Measurements from ENCODE around the gene AXIN2.

The AXIN2 gene

DNA sequence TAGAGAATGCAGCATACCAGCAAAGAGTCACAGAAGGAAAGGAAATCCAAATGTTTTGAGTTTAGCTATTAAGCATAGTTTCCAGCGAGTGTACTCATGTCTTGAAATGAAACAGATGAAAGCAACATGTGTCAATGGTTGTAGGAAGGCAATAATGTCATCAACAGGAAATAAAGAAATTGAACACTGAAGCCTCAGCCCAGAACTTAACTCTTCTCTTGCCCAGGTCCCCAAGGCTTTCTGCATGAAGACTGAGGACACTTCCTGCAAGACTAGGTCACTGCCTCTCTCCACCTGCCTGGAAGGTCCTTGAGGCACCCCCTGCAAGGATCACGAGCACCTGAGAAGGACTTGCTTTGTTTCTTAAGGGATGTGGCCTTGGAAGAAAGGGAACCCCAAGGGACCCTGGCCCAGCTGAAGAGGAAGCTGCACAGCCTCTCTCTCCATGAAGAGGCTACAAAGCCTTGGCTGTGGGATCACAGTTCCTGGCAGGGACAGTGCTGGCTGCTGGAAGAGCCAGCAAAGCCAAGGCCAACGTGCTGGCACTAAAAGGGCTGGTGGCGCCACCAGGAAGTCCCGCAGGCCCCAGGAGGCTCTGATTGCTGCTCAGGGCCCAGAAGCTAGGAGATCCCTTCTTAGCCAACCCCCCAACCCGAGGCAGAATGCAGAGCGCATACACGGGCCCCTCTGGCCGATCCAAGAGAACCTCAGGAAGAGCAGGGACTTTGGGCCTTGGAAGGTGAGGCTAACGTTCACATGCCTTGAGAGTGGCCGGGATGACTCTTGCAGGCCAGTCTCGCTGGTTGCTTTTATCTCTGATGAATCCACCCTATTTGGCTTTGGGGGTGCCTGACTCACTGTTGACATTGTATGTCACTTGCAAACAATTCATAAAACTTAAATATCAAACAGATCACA lies 23.4 kb upstream of the AXIN2 start:
- no peak for DNase-seq (ENCODE audit: low read depth)

DNA sequence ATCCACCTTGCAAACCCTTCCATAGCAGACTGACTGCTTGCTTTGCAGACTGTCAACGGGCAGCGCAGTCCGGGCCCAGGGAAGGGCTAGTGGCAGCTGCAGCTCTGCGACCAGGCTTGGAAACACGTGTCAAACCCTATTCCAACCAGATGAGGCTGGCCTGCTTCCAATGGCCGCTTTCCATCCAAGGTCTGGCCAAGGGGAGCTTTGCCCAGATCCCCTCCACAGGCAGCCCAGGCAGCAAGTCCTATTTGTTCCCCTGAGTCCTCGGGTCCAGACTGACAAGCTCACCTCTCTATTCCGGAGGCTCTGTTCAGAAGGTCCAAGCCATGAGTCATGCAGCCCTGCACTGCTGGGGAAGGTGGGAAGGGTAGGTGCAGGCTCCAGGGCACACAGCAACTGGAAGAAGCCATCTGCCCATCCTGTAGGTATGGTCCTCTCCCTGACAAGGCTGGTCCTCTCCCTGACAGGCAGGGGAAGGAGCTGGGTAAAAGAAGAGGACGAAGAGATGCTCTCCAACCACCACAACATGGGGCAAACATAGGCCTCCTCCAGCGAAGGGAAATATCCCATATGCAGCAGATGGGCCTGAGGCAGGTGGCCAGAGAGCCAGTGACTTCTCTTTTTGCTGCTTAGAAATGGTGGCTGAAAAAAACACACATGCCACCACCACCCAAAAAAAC lies 22.6 kb upstream of the AXIN2 start:
- DNase-seq (ENCODE audit: low read depth), result no peak

DNA sequence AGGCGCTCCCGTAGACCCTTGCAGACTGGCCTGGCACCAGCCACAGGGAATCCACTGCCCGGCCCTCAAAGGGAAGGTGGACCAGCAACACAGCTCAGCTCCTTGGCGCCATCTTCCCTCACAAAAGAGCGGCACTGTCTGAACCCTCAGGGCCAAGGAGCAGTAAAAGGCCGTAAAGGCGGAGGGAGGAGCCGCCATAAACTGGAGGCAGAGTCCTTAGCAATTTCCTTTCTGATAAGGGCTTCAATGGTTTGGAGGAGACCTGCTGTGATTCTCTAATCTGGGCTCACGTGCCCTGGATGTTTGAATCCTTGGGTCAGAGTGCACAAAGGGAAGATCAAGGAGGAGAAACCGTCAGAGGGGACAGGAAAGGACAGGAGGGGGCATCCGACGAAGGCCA lies 15.5 kb upstream of the AXIN2 start:
- no peak for DNase-seq (ENCODE audit: low read depth)

DNA sequence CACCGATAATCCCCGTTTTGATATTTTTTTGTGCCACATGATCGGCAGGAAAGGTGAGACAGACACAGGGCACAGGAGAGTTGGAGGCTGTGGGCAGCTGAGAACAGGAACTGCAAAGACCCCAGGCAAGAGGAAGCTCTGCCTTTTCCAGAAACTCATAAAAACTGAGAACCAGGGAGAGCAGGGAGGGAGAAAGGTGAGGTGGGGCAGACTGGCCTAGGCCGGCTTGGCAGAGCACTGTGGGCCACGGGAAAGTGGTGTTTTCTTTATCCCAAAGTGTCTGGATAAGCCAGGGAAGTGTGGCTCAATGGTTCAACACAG lies 11.8 kb upstream of the AXIN2 start:
- no peak for DNase-seq (ENCODE audit: low read depth)

DNA sequence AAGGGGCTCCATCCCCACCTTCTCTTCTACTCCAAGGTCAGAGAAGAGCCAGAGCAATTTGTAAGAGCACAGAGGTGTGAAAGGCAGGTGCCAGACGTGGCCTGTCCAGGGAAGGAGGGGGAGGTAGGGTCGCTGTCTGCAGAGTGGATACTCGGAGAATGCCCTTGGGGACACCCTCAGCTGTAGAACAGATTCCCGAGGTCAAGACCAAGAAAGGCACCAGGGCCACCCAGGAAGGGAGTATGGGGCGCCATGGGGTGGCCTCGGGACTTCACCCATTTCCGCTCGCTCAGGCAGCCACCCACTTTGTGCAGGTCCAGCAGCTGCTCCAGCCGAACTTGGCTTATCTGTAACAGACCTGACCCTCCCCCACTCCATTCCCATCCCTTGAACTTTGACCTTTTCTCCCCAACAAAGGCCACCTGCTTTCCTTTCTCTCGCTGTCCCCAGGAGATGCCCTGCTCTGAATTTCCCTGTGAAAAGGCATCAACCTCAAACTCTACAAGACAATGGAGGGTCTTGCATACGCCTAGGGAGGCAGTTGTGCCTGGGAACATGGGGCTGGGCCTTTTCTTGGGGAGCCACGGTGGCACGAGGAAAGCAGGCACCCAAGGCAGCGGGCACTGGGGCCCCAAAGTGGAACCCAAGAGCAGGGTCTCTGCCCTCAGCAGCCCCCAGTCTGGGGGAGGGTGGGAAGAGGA lies 11.3 kb upstream of the AXIN2 start:
- DNase-seq (ENCODE audit: low read depth), result no peak

DNA sequence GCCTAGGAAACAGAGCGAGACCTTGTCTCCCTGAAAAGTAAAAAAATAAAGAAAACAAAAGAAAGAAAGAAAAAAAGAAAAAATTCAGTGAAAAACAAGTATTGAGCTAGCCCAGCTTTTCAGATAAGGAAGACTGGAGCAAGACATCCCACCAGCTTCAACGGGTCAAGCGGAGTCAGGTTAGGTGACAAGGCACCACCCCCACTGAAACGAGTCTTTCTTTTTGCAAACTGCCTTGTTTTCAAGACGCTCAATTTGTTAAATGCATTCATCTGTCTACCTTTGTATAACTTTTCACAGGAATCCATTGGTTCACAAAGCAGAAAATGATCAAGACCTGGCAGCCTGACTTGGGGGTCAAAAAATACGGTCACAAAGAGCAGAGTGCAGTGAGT lies 10.7 kb upstream of the AXIN2 start:
- DNase-seq (ENCODE audit: low read depth), result no peak

DNA sequence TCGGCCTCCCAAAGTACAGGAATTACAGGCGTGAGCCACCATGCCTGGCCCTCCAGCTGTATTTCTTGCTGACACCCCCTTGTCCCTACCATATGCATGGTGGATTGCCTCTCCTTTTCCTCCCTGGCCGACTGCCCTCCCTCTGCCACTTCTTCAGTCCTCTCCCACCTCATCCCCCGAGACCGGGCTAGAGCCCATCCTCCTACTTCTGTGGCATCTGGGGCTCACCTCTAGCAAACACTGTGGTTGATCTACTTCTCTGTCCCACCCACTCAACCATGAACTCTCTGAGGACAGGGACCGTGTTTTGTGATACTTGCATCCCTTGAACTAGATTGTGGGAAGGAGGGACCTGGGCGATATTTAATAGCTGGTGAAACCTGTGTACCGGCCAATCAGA lies 7.5 kb upstream of the AXIN2 start:
- no peak for DNase-seq (ENCODE audit: low read depth)

DNA sequence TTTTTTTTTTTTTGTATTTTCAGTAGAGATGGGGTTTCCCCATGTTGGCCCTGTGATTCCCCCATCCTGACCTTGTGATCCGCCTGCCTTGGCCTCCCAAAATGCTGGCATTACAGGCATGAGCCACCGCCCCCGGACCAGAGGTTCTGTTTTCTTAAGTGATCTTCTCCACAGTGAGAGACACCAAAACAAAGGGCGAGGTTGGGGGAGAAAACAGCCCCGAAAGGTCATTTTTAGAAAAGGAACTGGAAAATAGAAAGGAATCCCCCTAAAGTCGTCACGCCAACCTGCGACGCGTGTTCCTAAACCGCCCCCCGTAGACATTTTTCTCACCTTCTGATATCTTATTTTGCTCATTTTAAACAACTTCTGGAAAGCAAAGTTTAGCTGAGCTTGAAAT lies 6.1 kb upstream of the AXIN2 start:
- no peak for DNase-seq (ENCODE audit: low read depth)

DNA sequence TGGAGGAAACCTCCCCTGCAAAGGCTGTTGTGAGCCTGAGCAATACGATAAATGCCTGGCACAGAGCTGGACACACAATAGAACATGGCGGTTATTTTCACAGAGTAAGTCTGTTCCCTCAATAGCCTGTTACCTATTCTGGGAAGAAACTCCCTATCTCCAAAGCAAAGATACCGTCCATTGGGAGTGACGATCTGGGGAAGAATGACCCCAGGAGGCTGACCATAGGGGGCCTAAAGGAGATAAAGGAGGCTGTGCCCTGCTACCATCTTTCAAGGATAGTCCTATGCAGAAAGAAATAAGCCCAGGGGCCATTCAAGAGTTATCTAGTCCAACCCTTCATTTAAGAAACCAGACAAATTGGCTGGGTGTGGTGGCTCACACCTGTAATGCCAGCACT lies 4.1 kb upstream of the AXIN2 start:
- no peak for DNase-seq (ENCODE audit: low read depth)

DNA sequence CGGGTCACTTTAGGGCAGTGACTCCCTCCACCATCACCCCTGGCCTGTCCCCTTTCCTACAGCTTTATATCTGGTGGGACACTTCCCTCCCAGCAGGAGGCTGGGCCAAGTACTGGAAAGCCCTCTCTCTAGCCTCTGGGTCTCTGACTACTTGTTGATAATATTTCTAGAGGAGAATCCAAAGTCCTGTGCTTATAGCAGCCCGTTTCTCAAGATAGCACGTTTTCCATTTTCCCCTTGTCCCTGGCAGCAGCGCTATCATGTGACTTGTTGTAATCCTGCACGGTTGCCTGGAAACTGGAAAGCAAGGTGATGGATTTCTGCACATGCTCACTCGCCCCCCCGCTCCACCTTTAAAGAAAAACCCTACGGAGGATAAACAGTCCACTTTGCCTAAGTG lies 3.3 kb upstream of the AXIN2 start:
- DNase-seq (ENCODE audit: low read depth), result no peak

DNA sequence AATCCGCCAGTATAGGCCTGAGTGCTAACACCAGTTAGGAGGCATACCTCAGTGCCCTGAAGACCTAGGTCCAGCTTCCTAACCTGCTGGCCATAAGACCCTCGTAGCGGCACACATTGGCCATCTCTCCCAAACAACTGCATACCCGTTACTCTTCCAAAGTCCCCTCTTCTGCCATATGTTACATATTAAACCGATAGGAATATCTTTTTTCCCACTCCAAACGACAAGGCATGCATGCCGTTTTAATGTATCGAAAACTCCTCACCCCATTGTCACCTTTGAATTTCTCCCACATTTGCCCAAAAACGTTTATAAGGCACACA lies 721 bp upstream of the AXIN2 start:
- DNase-seq (ENCODE audit: low read depth), result no peak

DNA sequence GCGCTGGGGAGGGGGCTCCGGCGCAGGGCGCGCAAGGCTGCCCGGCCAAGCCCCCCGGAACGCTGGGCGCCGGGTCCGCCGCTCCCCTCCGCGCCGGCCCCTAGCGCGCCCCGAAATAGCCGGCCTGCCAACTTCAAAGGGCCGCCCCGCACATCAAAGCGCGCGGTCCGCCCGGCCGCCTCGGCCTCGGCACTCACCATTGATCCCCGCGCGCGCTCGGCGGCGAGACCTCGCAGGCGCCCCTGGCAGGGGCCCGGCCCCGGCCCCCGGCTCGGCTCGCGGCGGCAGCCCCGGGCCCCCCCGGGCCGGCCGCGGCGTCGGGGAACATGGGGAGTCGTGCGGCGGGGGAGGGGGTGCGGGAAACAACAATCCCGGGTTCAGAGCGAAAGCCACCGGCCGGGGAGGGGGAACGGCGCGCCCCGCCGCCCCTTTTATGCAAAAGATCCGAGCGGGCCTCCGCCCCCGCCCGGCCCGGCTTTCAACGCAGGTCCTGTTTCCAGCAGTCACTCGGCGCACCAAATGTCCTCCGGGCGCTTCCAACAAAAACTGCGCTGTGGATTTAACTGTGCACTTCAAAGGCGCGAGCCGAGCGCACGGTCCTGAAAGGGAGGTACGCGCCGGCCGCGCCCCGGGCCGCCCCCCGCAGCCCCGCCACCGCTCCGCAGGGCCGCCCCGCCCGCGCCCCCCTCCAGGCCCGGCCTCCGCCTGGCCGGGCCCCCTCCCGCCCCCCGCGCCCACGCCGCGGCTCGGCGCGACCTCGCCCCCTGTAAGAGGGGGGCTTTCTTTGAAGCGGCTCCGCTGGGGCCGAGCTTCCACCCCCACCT lies 608 bp downstream of the AXIN2 start:
- DNase-seq (ENCODE audit: low read depth), result peak; percentile 90

DNA sequence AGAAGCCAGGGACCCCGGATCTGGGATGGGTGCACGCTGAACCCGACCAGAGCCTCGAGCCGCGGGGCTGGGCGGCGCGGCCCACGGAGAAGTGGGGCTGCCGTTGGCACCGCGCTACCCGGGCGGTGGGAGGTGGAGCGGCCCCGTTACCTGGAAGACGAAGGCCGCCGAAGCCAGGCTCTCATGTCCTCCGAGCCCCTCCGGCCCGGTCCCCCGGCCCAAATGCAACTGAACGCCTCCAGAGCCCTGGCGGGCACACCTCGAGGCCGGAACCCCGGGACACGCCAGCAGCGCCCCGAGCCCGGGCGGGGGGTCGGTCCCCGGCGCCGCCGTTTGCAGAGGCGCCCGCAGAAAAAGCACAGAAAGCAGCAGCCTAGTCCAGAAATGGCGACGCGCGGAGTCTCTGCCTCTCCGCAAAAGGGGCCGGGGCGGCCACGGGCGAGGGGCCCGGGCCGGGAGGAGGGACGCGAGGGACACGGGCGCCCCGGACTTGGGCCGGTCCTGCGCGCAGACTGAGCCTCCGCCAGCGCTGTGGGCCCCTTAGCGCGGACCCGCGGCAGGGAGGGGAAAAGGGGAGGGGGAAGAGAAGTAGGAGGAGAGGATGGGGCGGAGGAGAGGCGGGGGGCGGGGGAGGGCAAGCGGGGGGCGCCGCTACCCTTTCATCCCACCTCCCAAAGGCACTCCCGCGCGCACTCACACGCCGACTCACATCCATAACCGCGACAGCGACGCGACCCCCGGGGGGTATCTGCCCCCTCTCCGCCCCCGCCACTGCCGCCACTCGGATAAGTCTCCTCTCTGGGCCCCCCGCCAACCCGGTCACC lies 1.4 kb downstream of the AXIN2 start:
- DNase-seq (ENCODE audit: low read depth), result peak; percentile 20

DNA sequence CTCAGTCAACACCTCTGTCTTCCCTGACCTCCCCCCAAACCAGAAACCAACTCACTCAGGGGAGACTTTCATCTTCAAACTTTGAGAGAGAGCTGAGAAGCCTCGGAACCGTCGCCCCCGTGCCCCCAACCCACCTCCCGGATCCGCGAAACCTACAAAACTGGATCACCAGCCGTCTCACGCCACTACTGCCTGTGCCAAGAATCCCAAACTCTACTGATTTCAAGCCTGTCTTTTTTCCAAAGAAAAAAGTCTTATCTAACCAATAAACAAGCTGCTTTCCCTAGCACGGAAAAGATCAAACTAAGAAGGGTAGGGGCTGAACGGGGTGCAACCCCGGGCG lies 2.0 kb downstream of the AXIN2 start:
- DNase-seq (ENCODE audit: low read depth), result peak; percentile 11

DNA sequence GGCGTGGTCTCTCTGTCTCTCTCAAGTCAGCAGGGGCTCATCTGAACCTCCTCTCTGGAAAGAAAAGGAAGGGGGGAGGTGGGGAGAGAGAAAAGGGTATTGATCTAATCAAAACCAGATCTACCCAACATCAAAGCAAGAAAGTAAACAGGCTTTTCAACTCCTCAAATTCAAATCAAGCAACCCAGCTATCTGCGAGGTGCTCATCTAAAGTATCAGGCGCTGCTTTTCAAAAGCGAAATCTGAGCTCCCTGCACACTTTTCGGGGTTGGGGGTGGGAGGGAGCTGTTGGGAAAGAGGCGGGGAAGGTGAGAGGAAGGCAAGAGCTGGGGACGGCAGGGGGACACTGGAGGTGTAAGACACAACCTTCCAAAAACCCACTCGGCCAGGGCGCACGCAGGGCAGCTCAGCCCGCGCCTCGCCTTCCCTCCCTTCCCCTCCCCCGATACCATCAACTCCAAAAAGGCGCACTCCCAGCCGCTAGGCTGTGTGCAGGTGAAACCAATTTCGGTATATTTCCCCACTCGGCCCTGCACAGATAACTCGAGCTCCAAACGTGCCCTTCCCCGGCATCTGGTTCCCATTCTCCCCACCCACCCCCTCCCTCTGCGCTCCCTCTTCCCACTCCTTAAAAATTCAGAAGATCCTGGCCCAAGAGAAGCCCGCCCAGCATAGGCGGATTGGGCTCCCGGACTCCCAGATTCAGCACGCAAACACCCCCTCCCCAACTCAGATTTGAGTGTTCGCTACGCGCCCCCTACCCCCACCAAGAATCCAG lies 2.6 kb downstream of the AXIN2 start:
- DNase-seq (ENCODE audit: low read depth), result no peak

DNA sequence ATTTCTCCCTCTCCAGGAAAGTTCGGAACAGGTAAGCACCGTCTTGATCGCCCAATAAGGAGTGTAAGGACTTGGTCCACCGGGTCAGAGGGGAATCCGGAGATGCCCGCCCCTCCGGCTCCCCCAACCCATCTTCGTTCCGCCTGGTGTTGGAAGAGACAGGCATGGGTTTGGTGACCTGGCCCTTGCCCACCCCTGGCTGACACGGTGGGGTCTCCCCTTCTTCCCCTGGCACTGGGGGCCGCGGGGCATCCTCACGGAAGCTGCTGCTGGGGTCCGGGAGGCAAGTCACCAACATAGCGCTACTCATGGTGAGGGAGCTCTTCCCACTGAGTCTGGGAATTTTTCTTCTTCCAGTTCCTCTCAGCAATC lies 3.2 kb downstream of the AXIN2 start:
- no peak for DNase-seq (ENCODE audit: low read depth)

DNA sequence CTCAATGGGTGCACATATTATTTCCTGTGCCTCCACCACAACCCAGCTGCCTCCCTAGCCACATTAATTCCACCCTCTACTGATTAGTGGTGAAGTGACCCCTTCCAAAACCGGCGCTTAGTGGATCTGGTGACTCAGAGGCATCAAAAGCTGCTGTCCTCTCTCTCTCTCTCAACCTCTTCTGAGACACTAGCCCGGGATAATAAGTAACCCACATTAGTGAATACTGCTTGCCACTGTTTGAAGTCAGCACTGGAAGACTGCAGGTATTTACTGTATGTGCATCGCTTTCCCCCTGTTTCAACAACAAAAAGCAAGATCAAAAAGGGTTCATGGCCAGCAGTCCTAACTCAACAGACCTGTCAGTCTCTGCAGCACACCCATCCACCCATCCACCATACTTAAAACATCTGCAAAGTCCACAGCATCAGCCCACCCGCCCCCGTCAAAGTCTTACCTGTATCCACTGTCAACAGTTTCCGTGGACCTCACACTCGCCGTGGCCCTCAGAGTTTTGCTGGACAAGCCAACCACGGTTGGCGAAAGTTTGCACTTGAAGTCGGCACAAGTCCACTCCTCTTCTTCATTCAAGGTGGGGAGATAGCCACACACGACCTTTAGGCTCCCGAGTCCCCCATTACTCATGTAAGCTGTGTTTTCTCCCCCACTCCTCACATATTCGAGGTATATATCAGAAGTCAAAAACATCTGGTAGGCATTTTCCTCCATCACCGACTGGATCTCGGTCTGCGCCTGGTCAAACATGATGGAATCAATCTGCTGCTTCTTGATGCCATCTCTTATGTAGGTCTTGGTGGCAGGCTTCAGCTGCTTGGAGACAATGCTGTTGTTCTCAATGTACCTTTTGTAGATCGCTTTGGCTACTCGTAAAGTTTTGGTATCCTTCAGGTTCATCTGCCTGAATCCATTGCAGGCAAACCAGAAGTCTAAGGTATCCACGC lies 3.8 kb downstream of the AXIN2 start:
- DNase-seq (ENCODE audit: low read depth), result peak; percentile 47

DNA sequence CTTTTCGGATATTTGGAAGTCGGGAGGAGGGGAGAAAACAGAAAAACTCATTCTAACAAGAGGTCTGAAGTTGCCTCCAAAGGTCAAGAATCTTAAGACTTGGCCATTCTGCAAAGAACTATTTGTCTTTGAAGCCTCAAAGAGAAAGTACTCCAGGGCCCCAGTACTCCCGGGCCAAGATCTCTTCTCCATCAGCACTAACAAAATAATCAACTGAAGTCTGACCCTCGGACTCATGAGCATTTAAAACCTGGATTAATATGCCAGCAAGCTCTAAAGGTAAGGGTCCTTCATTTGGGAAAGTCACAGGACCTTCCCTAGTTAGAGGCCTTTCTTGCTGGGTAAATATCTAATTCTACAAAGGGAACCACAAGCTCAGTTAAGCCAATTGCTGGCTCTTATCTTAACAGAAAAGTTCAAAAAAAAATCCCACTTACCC lies 4.5 kb downstream of the AXIN2 start:
- DNase-seq (ENCODE audit: low read depth), result no peak

DNA sequence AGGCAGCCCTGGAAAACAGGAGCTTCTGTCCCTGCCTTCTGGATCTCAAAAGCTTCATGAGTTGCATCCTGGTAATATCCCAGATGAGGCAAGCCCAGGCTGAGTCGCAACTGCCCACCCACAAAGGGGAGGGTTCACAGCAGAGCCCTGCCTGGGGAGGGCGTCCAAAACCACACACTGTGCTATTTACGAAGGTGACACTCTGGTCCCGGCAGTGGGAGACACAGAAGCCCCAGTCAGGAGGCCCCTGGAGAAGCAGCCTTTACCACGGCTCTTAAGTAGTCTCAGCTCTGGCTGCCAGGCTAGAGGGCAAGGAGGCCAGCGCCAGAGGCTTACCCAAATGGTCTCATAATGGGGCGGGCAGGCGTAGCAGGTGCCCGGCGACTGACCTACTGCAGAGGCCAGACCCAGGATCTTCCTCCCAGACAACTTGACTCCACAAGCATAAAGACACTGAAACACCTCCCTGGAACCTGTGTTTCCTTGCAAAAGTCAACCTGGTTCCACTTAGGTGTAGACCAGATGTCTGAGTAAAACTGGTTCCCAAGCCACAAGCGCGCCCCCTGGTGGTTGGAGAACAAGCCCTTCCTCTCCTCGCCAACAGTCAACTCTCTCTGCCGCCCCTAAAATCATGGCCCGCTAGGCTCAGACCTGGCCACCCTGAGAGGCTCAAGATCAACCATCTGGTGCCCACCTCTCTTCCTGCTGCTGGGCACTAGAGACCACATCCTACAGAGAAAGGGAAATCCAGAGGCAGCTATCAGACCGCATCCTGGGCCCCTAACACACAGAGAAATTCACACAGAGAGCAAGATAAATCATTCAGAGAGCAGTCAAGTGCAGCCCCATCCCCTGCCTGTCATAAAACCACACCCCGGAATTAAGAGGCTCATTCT lies 5.2 kb downstream of the AXIN2 start:
- DNase-seq (ENCODE audit: low read depth), result peak; percentile 79

Data from ELR (cell line).